Activated CD4-positive, CD25-positive, alpha-beta regulatory T cell treated with anti-CD3 and anti-CD28 coated beads, Interleukin-2, amount 50 U/mL, for 16 hours (primary cell): ENCODE measurements around the gene TMPRSS6.

Experiments used
- DNase-seq: peaks from one replicate; pipeline ENCODE4 v3.0.0-alpha.2; 2020; ENCODE audit warnings: low read depth, low spot score

Gene TMPRSS6

GRCh38 chr22:37117092-37117491 lies 7.6 kb upstream of the TMPRSS6 start:
- no peak for DNase-seq

GRCh38 chr22:37115032-37115431 lies 5.5 kb upstream of the TMPRSS6 start:
- DNase-seq = no peak

DNA sequence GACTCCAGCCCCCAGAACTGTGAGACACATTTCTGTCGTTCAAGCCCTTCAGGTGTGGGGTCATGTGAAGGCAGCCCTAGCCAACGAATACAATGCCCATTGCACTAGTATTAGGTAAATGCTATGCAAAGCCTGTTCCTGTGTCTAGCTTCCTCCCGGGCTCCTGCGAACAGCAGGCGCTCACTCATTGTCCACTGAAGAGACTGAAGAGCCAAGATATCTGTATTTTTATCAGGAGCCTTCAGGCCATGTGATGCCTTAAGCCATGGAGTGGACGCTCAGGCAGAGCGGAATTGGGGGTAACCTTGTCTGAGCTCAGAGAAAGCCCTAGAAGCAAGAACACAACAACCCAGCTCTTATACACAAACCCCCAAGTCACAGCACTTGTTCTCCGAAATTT lies 4.2 kb upstream of the TMPRSS6 start:
- DNase-seq = no peak

GRCh38 chr22:37112084-37112728 lies 2.7 kb upstream of the TMPRSS6 start:
- no peak for DNase-seq

DNA sequence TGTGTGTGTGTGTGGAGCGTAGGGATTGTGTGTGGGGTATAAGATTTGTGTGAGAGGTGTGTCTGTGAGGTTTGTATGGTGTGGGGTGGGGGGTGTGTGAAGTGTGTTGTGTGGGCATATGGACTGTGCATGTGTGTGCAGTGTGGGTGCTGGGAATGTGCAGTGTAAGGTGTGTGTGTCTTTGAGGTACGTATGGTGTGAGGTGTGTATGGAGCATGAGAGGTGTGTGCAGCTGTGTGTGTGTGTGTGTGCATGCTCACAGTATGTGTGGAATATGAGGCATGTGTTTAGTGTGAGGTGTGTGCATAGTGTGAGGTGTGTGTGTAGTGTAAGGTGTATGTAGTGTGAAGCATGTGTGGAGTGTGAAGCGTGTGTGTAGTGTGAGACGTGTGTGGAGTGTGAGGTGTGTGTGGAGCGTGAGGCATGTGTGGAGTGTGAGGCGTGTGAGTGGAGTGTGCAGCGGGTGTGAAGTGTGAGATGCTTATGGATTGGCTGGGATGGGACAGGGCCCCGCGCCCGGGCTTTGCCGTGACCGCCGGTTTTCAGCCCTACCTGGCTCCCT lies 1.7 kb upstream of the TMPRSS6 start:
- DNase-seq = no peak

DNA sequence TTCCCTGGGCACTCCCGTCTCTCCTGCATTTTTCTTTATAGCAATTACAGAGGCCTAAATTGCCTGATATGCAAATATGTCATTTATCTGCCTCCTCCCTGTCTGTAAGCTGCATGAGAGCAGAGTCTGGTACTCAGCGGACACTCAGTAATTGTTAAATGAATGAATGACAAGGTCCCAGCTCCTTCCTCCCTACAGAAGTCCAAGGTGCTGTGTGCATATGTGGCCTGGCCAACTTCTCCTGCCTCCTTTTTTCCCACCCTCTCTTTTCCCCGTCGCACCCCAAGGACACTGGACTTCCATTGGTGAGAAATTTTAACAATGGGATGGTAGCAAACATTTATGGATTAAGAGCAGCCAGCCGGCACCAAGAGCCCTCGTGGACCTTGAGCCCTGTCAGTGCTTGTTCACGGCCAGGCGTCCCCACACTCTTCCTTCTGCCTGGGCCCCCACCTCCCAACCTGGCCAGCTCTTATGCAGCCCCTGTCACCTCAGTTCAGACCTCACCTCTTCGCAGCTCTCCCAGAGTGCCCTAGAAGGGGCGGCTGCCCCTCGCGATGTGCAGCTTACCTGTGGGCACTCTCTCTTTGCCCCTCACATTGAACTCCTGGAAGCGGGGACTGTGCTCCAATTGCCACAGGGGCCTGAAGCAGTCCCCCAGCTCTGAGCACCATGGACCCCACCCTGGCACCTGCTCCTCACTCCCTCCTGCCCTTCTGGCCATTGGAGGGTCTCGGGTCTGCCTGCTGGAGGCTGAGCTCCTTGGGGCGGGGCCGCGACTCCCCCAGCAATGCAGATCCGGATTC lies 1.5 kb downstream of the TMPRSS6 start:
- DNase-seq = no peak

DNA sequence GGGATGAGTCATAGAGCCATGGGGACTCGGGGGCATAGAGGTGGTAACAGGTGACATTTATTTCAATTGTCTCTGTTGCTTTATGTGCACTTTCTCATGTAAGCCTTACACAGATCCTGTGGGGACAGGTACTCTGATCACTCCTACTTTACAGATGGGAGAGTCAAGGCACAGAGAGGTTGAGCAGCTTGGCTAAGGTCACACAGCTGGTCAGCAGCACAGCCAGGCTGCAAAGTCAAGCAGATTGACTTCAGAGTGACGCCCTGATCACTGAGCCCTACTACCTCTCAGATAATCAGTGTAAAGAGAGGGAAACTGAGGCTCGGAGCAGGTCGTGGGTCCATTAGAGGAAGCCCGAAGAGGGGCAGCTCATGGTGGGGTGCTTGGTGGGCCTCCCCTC lies 3.5 kb downstream of the TMPRSS6 start:
- DNase-seq = no peak

- no peak for DNase-seq
These were observed 4.4 kb downstream of the TMPRSS6 start for GRCh38 chr22:37105154-37105553.

- DNase-seq = no peak
These were observed 5.7 kb downstream of the TMPRSS6 start for GRCh38 chr22:37103656-37104452.

DNA sequence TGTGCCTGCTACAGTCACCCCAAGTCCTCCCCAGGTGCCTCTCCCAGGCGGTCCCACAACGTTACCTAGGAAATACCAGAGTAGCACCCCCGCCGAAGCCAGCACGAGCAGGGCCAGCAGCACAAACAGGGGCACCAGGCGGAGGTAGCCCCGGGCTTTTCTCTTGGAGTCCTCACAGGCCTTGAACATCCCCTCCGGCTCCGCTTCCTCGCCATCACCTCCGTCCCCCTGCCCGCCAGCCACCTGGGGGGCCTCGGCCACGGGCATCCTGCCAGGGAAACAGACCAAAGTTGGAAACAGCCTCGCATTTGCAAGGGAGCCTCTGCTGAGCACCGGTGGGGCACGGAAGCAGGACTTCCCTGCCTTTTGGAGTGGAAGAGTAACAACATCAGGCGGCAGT lies 6.4 kb downstream of the TMPRSS6 start:
- DNase-seq = no peak

- DNase-seq = no peak
These were observed 8.0 kb downstream of the TMPRSS6 start for GRCh38 chr22:37101311-37102066.

- no peak for DNase-seq
These were observed 8.9 kb downstream of the TMPRSS6 start for GRCh38 chr22:37100589-37101127.

DNA sequence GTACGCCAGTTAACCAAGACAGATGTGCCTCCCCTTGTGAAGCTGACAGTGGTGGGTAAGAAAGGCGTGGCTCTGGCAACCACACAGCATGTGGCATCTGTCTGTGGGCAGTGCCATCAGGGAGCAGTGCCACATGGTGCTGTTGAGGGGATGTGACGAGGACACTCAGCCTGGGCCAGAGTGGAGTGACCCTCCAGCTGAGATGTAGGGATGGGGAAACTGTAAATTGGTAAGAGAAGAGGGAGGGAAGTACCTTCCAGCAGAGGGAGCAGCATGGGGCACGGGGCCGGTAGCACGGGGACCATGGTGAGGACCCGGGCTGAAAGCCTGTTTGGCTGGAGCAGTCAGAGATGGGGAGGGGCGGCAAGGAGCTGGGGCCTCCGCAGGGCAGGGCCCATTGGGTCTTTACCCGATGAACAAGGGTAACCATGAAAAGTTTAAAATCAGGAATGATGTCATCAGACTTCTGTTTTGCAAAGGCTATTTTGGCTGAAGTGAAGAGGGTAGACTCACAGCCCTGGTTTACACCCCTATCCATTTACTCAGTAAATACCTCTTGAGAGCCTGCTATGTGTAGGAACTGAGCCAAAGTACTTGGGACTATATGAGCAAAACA lies 10.4 kb downstream of the TMPRSS6 start:
- no peak for DNase-seq

DNA sequence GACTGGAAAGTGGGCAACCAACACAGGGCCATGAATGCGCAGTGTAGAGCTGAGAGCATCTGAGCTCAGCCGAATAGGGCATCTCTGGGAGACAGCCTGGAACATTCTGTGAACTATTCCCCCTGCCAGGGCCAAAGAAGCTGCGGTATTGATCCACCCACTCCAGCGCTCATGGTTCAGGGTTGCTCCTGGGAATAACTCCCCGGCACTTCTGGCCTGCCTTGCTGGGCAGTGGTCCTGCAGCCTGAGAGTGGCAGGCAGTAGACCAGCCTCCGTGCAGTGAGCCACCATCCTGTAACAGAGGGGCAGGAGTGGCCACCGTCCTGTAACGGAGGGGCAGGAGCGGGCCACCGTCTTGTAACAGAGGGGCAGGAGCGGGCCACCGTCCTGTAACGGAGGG lies 12.2 kb downstream of the TMPRSS6 start:
- no peak for DNase-seq

- peak; percentile 52 for DNase-seq
These were observed 14.4 kb downstream of the TMPRSS6 start for GRCh38 chr22:37095113-37095512.

DNA sequence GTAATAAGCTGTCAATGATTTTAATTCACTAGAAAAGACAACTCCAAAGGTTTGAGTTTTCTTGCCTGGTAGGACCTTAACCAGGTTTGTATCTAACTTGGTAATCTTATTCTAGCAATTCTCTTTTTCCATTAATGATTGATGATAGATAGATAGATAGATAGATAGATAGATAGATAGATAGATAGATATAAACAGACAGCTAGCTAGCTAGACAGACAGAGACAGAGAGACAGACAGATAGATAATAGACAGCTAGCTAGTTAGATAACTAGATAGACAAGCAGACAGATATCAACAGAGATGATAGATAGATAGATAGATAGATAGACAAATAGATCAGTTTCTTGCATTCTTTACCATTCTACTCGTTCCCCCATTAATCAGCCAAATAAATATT lies 15.3 kb downstream of the TMPRSS6 start:
- DNase-seq = no peak

DNA sequence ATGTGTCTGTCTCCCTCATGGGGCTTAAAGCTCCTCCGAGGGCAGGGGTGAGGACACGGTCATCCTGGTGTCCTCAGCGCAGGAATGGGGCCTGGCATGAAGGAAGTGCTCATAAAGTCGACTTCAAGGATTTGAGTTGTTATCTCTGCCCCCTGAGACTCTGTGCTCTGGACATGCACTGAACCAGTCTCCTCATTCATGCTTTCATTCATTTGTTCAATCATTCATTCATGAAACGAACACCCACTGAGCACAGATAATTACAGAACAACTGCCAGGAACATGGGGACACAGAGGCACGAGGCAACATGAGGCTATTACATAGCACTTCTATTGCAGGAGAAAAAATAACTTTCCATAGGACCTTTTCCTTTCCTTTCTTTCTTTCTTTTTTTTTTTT lies 16.5 kb downstream of the TMPRSS6 start:
- no peak for DNase-seq

DNA sequence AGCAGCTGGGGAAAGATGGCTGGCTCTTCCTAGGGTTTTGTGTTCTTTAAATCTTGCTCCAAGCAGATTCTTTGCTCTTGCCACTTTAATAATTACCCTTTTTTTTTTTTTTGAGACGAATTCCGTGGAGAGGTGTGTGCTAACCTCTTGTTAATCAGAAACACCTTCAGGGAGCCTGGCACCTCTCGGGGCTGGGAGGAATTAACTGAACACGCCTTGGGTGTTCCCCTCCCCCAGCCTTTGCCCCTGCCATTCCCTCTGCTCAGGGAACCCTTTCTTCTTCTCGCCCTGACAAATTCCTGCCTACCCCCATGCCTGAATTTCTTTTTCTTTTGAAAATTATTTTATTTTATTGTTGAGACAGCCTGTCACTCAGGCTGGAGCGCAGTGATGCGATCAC lies 17.5 kb downstream of the TMPRSS6 start:
- no peak for DNase-seq

GRCh38 chr22:37090920-37091695 lies 18.4 kb downstream of the TMPRSS6 start:
- no peak for DNase-seq

DNA sequence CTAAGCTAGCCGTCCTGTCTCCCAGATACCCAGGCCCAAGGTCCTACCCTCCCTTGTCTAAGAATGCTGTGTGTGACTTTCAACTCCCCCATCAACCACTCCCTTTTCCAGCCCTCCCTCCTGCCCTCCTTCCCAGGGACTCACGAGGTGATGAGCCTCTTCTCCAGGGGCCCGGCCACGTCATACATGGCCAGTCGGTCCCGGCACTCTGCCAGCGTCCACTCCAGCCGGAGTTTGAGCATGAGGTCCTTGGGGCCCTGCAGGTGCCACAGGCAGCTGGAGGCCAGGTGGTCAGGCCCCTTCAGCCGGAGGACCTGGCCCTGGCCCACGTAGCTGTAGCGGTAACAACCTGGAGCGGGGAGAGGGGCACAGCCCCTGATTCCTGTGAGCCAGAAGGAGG lies 20.1 kb downstream of the TMPRSS6 start:
- DNase-seq = no peak
